SU-DHL-6 (cell line): ENCODE data around the gene WDR86.

Source experiments
- CTCF ChIP-seq: fragments of 200-600 bp; sonication (generic); IDR thresholded peaks from one replicate; pipeline ENCODE4 v1.5.1; 2017; ENCODE audit warnings: antibody characterized with exemption, mild to moderate bottlenecking, low read length, moderate library complexity; ENCODE audit not compliant: insufficient read depth, poor library complexity, severe bottlenecking
- EZH2phosphoT487 ChIP-seq: fragments of 200-600 bp; sonication (generic), shearing (Covaris generic); conservative IDR thresholded peaks from 2 replicates; pipeline ENCODE4 v1.6.1; 2018; ENCODE audit warnings: mild to moderate bottlenecking, antibody characterized with exemption, low read length, moderate library complexity, mixed read lengths

- TF ChIP-seq CTCF: no peak
- TF ChIP-seq EZH2phosphoT487: no peak
Observed at GRCh38 chr7:151348970-151349369, 60.9 kb downstream of the WDR86 start.
